ENCODE results near the gene HUNK. TPM values are rescaled to one million over a fixed set of nuclear protein-coding genes. Genes with fewer than 3 reads are reported as not detected.

The HUNK gene
- total RNA-seq, 4 donors from 2014 or later = 0.42 to 3.2 (median 1.0) TPM

- Histone ChIP-seq H3K27ac (replicated peaks in 1 of 4) (no peak overlapping the region), H3K4me1 (no peaks in the 10 kb centered on the region), H3K9me3 (no peaks in the 10 kb centered on the region), H3K27me3 (peaks cover 0 to 16% (median 0%) of the 10 kb centered on the region in 4 donors), H3K4me3 (no peak overlapping the region), H3K36me3 (no peaks in the 10 kb centered on the region)
- WGBS = 73% methylated on average over 3 of the region's 3 CpGs
- DNase-seq (ENCODE audit: extremely low spot score) = no peak
- intact Hi-C loops (cut with DNase I) = no loop called here
- TF ChIP-seq EP300 (IDR thresholded peaks at IDR 0.05) (no peak), CTCF (IDR thresholded peaks at IDR 0.05) (no peak), POLR2AphosphoS5 (IDR thresholded peaks at IDR 0.05) (no peak), POLR2A (IDR thresholded peaks at IDR 0.05; ENCODE audit: low read depth) (no peak)
Observed at GRCh38 chr21:31837618-31838390, 35.0 kb upstream of the HUNK start.

- Histone ChIP-seq H3K4me1 (no peaks in the 10 kb centered on the region), H3K27me3 (peaks cover 0 to 16% (median 0%) of the 10 kb centered on the region in 4 donors), H3K9me3 (no peaks in the 10 kb centered on the region), H3K36me3 (no peaks in the 10 kb centered on the region), H3K27ac (replicated peaks in 1 of 4) (no peak overlapping the region), H3K4me3 (no peak overlapping the region)
- 86% methylated on average over 5 of the region's 5 CpGs for WGBS
- intact Hi-C loops (cut with DNase I) = no loop called here
- no peak for TF ChIP-seq EP300 (IDR thresholded peaks at IDR 0.05)
- no peak for TF ChIP-seq POLR2AphosphoS5 (IDR thresholded peaks at IDR 0.05)
- TF ChIP-seq POLR2A (IDR thresholded peaks at IDR 0.05; ENCODE audit: low read depth) = no peak
- TF ChIP-seq CTCF (IDR thresholded peaks at IDR 0.05) = no peak
- DNase-seq (ENCODE audit: extremely low spot score) = no peak
Observed at GRCh38 chr21:31838586-31839355, 34.0 kb upstream of the HUNK start.

- intact Hi-C loops (cut with DNase I) = no loop called here
- Histone ChIP-seq H3K9me3 (no peaks in the 10 kb centered on the region), H3K36me3 (no peaks in the 10 kb centered on the region)
Observed at GRCh38 chr21:31844206-31844605, 28.6 kb upstream of the HUNK start.

GRCh38 chr21:31845151-31845729 lies 27.6 kb upstream of the HUNK start:
- 78% methylated on average over 6 of the region's 6 CpGs for WGBS
- Histone ChIP-seq H3K27ac (replicated peaks in 1 of 4) (no peak overlapping the region), H3K4me1 (peaks cover 0 to 14% (median 8%) of the 10 kb centered on the region in 4 donors), H3K4me3 (no peak overlapping the region), H3K9me3 (no peaks in the 10 kb centered on the region), H3K27me3 (peaks cover 0 to 16% (median 0%) of the 10 kb centered on the region in 4 donors), H3K36me3 (no peaks in the 10 kb centered on the region)
- no peak for DNase-seq (ENCODE audit: extremely low spot score)
- no peak for TF ChIP-seq EP300 (IDR thresholded peaks at IDR 0.05)
- TF ChIP-seq POLR2AphosphoS5 (IDR thresholded peaks at IDR 0.05) = no peak
- no peak for TF ChIP-seq CTCF (IDR thresholded peaks at IDR 0.05)
- no peak for TF ChIP-seq POLR2A (IDR thresholded peaks at IDR 0.05; ENCODE audit: low read depth)
- intact Hi-C loops (cut with DNase I) = no loop called here

More at GRCh38 chr21:31844206-31844605, 28.6 kb upstream of the HUNK start:
- peaks cover 0 to 14% (median 8%) of the 10 kb centered on the region in 4 donors for H3K4me1 ChIP-seq
- no peak overlapping the region for H3K4me3 ChIP-seq
- no peak for TF ChIP-seq EP300 (IDR thresholded peaks at IDR 0.05)
- no peak for TF ChIP-seq CTCF (IDR thresholded peaks at IDR 0.05)
- TF ChIP-seq POLR2A (IDR thresholded peaks at IDR 0.05; ENCODE audit: low read depth) = no peak
- no peak for TF ChIP-seq POLR2AphosphoS5 (IDR thresholded peaks at IDR 0.05)
- peaks cover 0 to 16% (median 0%) of the 10 kb centered on the region in 4 donors for H3K27me3 ChIP-seq
- no peak overlapping the region for H3K27ac ChIP-seq (replicated peaks in 1 of 4)
- DNase-seq (ENCODE audit: extremely low spot score) = no peak
